ENCODE results near the gene TFR2.

- no peak for TF ChIP-seq POLR2A (IDR thresholded peaks at IDR 0.05; ENCODE audit: low read length)
- TF ChIP-seq GATA1 (IDR thresholded peaks at IDR 0.05; ENCODE audit: low read depth, low read length): no peak
These were observed 15.3 kb downstream of the TFR2 start for GRCh38 chr7:100626055-100626454.

Measured in erythroblast (primary cell).